Loucy (cell line): ENCODE results near the gene RIPK3.

Experiments
- CTCF ChIP-seq: fragments of 200-600 bp; sonication (generic); conservative IDR thresholded peaks from 2 replicates; pipeline ENCODE4 v1.5.1; 2014; ENCODE audit warnings: mild to moderate bottlenecking, antibody characterized with exemption, low read length
- EZH2phosphoT487 ChIP-seq: fragments of 200-600 bp; IDR thresholded peaks from 2 replicates; pipeline ENCODE4 v1.6.1; 2018; ENCODE audit warnings: antibody characterized with exemption, mild to moderate bottlenecking, moderate library complexity, borderline replicate concordance

DNA sequence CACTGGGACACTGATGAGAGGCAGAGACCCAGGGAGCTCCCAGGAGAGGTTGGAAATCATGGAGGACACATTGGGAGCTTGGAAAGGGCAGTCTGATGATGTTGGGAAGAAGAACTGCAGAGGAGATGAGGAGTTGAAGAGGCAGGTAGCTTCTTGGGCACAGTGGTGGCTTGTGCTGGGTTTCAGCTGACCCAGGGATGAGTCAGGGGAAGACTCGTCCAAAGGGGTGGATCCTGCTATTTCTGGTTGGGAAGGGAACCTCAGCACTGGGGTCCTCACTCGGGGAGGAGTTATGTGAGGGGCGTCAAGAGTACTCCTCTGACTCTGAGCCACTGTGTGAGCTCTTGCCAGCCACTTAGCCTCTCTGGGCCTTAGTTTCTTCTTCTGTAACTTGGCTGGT, 16.4 kb downstream of the RIPK3 start:
- TF ChIP-seq CTCF (no peak), EZH2phosphoT487 (no peak)
